Adrenal gland (tissue), 12 donors: ENCODE data around the gene NDUFAF3. TPM values are rescaled to one million over a fixed set of nuclear protein-coding genes. Genes with fewer than 3 reads are reported as not detected.

Source experiments
- DNase-seq, 7 donors: peaks; one replicate each; pipeline ENCODE4 v3.0.0-alpha.2; 2019 to 2020
- H3K27ac ChIP-seq, 5 donors: fragments of 200-600 bp; sonication (generic) in 4 of 5; 1 replicate in 3 of 5; 2 replicates in 2 of 5; pipeline versions ENCODE4 v1.5.1 to v1.8.0; 2016 to 2020; ENCODE audit warnings: mild to moderate bottlenecking in 1 of 5
- H3K27me3 ChIP-seq: fragments of 200-600 bp; 2 replicates; pipeline ENCODE4 v1.8.0; 2021
- H3K36me3 ChIP-seq, 2 donors: fragments of 200-600 bp; replicated peaks in 1 of 2; 1 replicate in 1 of 2; 2 replicates in 1 of 2; pipeline versions ENCODE4 v1.5.1 to v1.8.0; 2018 to 2022
- H3K4me1 ChIP-seq, 2 donors: fragments of 200-600 bp; replicated peaks in 1 of 2; 1 replicate in 1 of 2; 2 replicates in 1 of 2; pipeline versions ENCODE4 v1.5.1 to v1.8.0; 2018 to 2021
- H3K4me3 ChIP-seq, 4 donors: fragments of 200-600 bp; sonication (generic) in 3 of 4; one replicate each; pipeline ENCODE4 v1.5.1; 2016 to 2018
- H3K9me3 ChIP-seq, 3 donors: fragments of 200-600 bp; sonication (generic) in 1 of 3; replicated peaks in 1 of 3; 1 replicate in 2 of 3; 2 replicates in 1 of 3; pipeline versions ENCODE4 v1.5.1 to v1.8.0; 2016 to 2021
- POLR2A ChIP-seq, 2 donors: fragments of 450-650 bp; IDR thresholded peaks; one replicate each; pipeline ENCODE4 v1.6.1; 2017; ENCODE audit warnings: antibody characterized with exemption in 2 of 2, mild to moderate bottlenecking in 2 of 2, moderate library complexity in 1 of 2
- WGBS, 4 donors: extraction: QIAGEN DNeasy Blood & Tissue Kit in 2 of 4; methylation state at CpG; one replicate each; pipeline versions ENCODE4 v1.1.5 to v1.1.7; 2013 to 2017; 5-methylcytosine and 5-hydroxymethylcytosine counted together
- intact Hi-C, 2 donors: fragments of 100-400 bp; cut with DNase I; formaldehyde crosslinking; loops; one replicate each; pipeline versions ENCODE4 v1.14.1 to v1.15.0; 2022 to 2023
- polyA plus RNA-seq, 3 donors: library from polyadenylated mRNA; stranded (reverse); fragments of 200-250 nt in 2 of 3; fragments of 350-450 nt in 1 of 3; fragmentation: Illumina TruSeq in 1 of 3; extraction: RNeasy Lipid Tissue Mini Kit (QIAGEN cat#74804) in 1 of 3; gene quantifications; one replicate each; pipeline ENCODE4 v1.2.3, GENCODE V29; 2013 to 2014
- total RNA-seq, 9 donors: library from RNA; depleted of rRNA in 4 of 9; stranded (reverse); fragments of >200 nt in 4 of 9; fragments of 120-200 nt in 1 of 9; fragmentation: NEBNext Ultra II Directional in 1 of 9; extraction: Animal tissue kit (Norgen Biotek cat#: 25700) in 1 of 9; gene quantifications; one replicate each; pipeline versions ENCODE4 v1.1.0 to v1.2.4, GENCODE V29; 2013 to 2023
- TF ChIP-seq, protein P1 (sequence below), 6 experiments: fragments of 450-650 bp in 4 of 6; fragments of 200-600 bp in 2 of 6; sonication (generic) in 1 of 6; IDR thresholded peaks; 1 replicate in 5 of 6; 2 replicates in 1 of 6; pipeline versions ENCODE4 v1.5.1 to v1.8.0; 2016 to 2021; ENCODE audit warnings: antibody characterized with exemption in 6 of 6, mild to moderate bottlenecking in 2 of 6, moderate library complexity in 1 of 6
- donor health status: healthy with polysubstance abuse.
- donor health status: Bipolar disorder and iron deficiency.
- donor health status: DM: yes; HTN: yes; CAD: no.
- donor health status: DM: no; HTN: no; CAD: no.
- donor health status: DM: no; HTN: no; CAD: no.
- donor health status: DM: yes; HTN: yes; CAD: no.

Gene NDUFAF3
- total and polyA plus RNA-seq, 12 donors = 87.2 to 578 (median 173) TPM

DNA sequence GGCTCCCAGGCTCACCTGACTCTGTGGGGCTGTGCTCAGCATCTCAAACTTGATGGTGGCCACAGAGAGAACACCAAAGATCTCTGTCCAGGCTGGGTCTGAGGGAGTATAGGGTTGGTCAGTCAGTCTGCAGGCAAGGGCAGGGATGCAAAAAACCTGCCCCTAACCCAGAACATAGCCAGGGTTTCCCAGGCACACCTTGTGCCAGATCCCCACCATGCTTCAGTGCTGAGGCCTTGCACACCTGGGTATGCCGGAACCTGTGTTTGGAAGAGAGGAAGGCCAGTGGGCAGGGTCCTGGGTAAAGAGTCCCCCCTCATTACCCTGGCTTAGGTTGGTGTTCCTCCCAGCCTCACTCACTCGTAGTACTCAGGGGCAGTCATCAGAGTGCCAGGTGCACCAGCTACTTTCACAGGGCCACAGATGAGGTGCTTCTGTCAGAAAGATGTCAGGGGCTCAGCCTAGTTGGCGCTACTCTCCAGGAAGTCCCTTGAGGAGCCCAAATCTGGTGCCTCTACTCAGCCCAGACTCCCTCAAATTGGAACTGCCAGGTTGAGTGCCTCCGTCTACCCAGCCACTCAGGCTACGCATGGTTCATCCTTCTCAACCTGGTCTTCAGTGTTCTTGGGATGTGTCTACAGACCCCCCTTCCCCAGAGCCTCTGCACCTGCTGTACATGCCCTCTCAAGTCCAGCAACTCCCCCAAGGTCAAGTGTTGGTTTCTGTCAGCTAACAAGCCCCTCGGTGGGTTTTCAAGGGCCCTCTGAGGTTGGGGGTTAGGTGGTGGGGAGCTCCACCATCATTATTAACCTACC lies 5.3 kb upstream of the NDUFAF3 start:
- DNase-seq = no peak
- Histone ChIP-seq H3K36me3 (peaks cover 0 to 42% of the 10 kb centered on the region in 2 donors), H3K4me3 (no peak overlapping the region), H3K4me1 (peaks cover 25 to 48% of the 10 kb centered on the region in 2 donors), H3K27ac (peak overlapping the region in 1 of 5 donors; percentile 73), H3K27me3 (no peaks in the 10 kb centered on the region), H3K9me3 (no peaks in the 10 kb centered on the region)
- TF ChIP-seq POLR2A (IDR thresholded peaks at IDR 0.05) = no peak
- TF ChIP-seq, protein P1, sequence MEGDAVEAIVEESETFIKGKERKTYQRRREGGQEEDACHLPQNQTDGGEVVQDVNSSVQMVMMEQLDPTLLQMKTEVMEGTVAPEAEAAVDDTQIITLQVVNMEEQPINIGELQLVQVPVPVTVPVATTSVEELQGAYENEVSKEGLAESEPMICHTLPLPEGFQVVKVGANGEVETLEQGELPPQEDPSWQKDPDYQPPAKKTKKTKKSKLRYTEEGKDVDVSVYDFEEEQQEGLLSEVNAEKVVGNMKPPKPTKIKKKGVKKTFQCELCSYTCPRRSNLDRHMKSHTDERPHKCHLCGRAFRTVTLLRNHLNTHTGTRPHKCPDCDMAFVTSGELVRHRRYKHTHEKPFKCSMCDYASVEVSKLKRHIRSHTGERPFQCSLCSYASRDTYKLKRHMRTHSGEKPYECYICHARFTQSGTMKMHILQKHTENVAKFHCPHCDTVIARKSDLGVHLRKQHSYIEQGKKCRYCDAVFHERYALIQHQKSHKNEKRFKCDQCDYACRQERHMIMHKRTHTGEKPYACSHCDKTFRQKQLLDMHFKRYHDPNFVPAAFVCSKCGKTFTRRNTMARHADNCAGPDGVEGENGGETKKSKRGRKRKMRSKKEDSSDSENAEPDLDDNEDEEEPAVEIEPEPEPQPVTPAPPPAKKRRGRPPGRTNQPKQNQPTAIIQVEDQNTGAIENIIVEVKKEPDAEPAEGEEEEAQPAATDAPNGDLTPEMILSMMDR (IDR thresholded peaks at IDR 0.05) = no peak
- intact Hi-C loops = no loop called here
- 80 to 86% (median 84%) methylated on average over 4 to 6 of the region's 6 CpGs for WGBS, 4 donors

GRCh38 chr3:49017229-49017970 lies 4.5 kb upstream of the NDUFAF3 start:
- intact Hi-C loops = no loop called here
- TF ChIP-seq, protein P1 (IDR thresholded peaks at IDR 0.05) = no peak
- Histone ChIP-seq H3K4me1 (peaks cover 20 to 40% of the 10 kb centered on the region in 2 donors), H3K27me3 (no peaks in the 10 kb centered on the region), H3K9me3 (no peaks in the 10 kb centered on the region), H3K4me3 (peak overlapping the region in 3 of 4 donors; percentile 60 to 93 (median 68)), H3K27ac (peak overlapping the region in 4 of 5 donors; percentile 57 to 79 (median 68)), H3K36me3 (peaks cover 0 to 34% of the 10 kb centered on the region in 2 donors)
- WGBS, 4 donors = 6 to 61% (median 10%) methylated on average over 2 to 23 of the region's 23 CpGs
- DNase-seq = peak in 4 of 7 donors; percentile 23 to 67 (median 52)

- H3K27me3 ChIP-seq = no peaks in the 10 kb centered on the region
- H3K4me3 ChIP-seq = peak within 1 kb of the TSS; percentile 17 to 93 (median 64)
- intact Hi-C loops = no loop called here
- H3K27ac ChIP-seq = peak within 1 kb of the TSS; percentile 7 to 79 (median 63)
- H3K36me3 ChIP-seq = peaks cover 0 to 31% of the 10 kb centered on the region in 2 donors
- peak; percentile 58 to 80 (median 71) for DNase-seq
- peaks cover 22 to 40% of the 10 kb centered on the region in 2 donors for H3K4me1 ChIP-seq
- H3K9me3 ChIP-seq = no peaks in the 10 kb centered on the region
- WGBS, 4 donors = 0 to 1% (median 0%) methylated on average over 32 to 85 of the region's 85 CpGs
- peak; percentile 14 to 56 for TF ChIP-seq POLR2A (IDR thresholded peaks at IDR 0.05)
- TF ChIP-seq, protein P1 (IDR thresholded peaks at IDR 0.05) = no peak
Observed at GRCh38 chr3:49017971-49018706, 3.8 kb upstream of the NDUFAF3 start, which contains the start of gene DALRD3. TSS of gene DALRD3 (minus strand) at chr3:49018580. CDS start at chr3:49018564, 16 bp downstream.

- no peak for DNase-seq
- intact Hi-C loops = no loop called here
- Histone ChIP-seq H3K9me3 (no peaks in the 10 kb centered on the region), H3K27ac (peak overlapping the region; percentile 7 to 79 (median 63)), H3K4me3 (peak overlapping the region; percentile 17 to 93 (median 64)), H3K4me1 (peaks cover 22 to 44% of the 10 kb centered on the region in 2 donors), H3K36me3 (peaks cover 0 to 36% of the 10 kb centered on the region in 2 donors), H3K27me3 (no peaks in the 10 kb centered on the region)
- 2 to 4% (median 3%) methylated on average over 12 to 18 of the region's 18 CpGs for WGBS, 4 donors
- TF ChIP-seq, protein P1 (IDR thresholded peaks at IDR 0.05) = no peak
- TF ChIP-seq POLR2A (IDR thresholded peaks at IDR 0.05) = no peak
Observed at GRCh38 chr3:49018707-49019006, 3.3 kb upstream of the NDUFAF3 start.
